Measurements from ENCODE around the gene NYNRIN. TPM values are rescaled to one million over a fixed set of nuclear protein-coding genes. Genes with fewer than 3 reads are reported as not detected.

NYNRIN gene
- total RNA-seq, 1 experiment from 2014 or later, result 18.7 TPM

DNA sequence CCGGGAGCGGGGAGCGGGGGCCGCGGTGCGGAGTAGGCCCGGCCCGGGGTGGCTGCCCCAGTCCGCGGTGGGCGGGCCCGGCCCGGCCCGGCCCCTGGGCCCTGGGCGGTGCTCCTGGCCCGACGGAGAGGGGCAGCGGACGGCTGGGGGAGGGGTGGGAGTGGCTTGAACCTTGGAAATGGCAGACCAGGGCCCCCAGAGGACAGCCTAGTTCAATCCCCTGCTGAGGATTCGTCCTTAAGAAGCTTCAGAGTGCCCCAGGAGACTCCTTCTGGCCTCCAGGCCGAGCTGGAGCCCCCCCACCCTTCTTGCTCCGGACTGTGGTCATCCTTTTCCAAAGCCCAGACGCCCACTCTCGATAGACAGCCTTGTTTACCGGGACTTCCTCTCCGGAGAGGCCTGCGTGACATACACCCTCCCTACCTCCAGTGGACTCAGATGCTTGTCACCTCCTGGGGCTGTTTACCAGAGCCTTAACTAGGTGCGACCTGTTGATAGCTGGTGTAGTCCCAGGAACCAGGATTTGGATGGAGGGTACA, 31.4 kb downstream of the NYNRIN start:
- peaks cover 3% of the 10 kb centered on the region; the same call in 1 of the 2 replicates for H3K4me1 ChIP-seq (ENCODE audit: insufficient read depth, low read length)
- peak; percentile 79 for DNase-seq

More for the DNA sequence above, 31.4 kb downstream of the NYNRIN start:
- H3K79me1 ChIP-seq (ENCODE audit: insufficient read depth, low read depth, low read length, poor library complexity, severe bottlenecking), result no peaks in the 10 kb centered on the region
- H3K9ac ChIP-seq (ENCODE audit: extremely low read depth, insufficient read length, low read length), result no peak overlapping the region
- H2BK12ac ChIP-seq (ENCODE audit: insufficient read length, low read depth, low read length), result no peak overlapping the region
- Mint-ChIP-seq H3K4me1 (peaks cover 29 to 30% of the 10 kb centered on the region in 2 experiments), H3K27me3 (ENCODE audit: low read depth) (peaks cover 7% of the 10 kb centered on the region), H3K9me3 (no peaks in the 10 kb centered on the region), H3K36me3 (ENCODE audit: insufficient read depth in 1 of 3, low read depth in 3 of 3) (peaks cover 0 to 21% (median 19%) of the 10 kb centered on the region in 3 experiments; a peak in 5 of 7 replicates), H3K27ac (peak overlapping the region in 2 of 3 experiments; percentile 48 to 89; a peak in 2 of 7 replicates), H3K4me3 (peak overlapping the region; percentile 75 to 85)
- H3K4ac ChIP-seq (ENCODE audit: low read depth, low read length), result no peak overlapping the region
- TF ChIP-seq, protein P1, sequence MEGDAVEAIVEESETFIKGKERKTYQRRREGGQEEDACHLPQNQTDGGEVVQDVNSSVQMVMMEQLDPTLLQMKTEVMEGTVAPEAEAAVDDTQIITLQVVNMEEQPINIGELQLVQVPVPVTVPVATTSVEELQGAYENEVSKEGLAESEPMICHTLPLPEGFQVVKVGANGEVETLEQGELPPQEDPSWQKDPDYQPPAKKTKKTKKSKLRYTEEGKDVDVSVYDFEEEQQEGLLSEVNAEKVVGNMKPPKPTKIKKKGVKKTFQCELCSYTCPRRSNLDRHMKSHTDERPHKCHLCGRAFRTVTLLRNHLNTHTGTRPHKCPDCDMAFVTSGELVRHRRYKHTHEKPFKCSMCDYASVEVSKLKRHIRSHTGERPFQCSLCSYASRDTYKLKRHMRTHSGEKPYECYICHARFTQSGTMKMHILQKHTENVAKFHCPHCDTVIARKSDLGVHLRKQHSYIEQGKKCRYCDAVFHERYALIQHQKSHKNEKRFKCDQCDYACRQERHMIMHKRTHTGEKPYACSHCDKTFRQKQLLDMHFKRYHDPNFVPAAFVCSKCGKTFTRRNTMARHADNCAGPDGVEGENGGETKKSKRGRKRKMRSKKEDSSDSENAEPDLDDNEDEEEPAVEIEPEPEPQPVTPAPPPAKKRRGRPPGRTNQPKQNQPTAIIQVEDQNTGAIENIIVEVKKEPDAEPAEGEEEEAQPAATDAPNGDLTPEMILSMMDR (conservative IDR thresholded peaks at IDR 0.05), result no peak
- WGBS (ENCODE audit: extremely low coverage, insufficient read length, low lambda C conversion rate), result no CpG with 5 or more reads among the region's 28 CpGs
- H3K27me3 ChIP-seq (ENCODE audit: insufficient read depth, low read length), result no peaks in the 10 kb centered on the region
- H2AK5ac ChIP-seq (ENCODE audit: insufficient read length, low read length), result no peak overlapping the region
- no peaks in the 10 kb centered on the region for H3K9me3 ChIP-seq (ENCODE audit: control insufficient read depth, low read depth, low read length)
- no peak overlapping the region for H2BK120ac ChIP-seq (ENCODE audit: low read depth, low read length, poor library complexity, severe bottlenecking)
- no peak overlapping the region for H3K56ac ChIP-seq (ENCODE audit: insufficient read length, low read depth, low read length)
- H3K23me2 ChIP-seq (ENCODE audit: insufficient read length, low read depth, low read length, poor library complexity, severe bottlenecking), result peaks cover 7% of the 10 kb centered on the region
- H4K8ac ChIP-seq (replicated peaks; ENCODE audit: insufficient read length, low read depth, low read length), result no peak overlapping the region
- peak overlapping the region; percentile 98 for H3K4me2 ChIP-seq (ENCODE audit: insufficient read depth, insufficient read length, low read length)
- no peak overlapping the region for H2AFZ ChIP-seq (ENCODE audit: low read length)
- H3K23ac ChIP-seq (ENCODE audit: insufficient read length, low read depth, low read length), result no peak overlapping the region
- no peak overlapping the region for H3T11ph ChIP-seq (ENCODE audit: low read length)
- peak overlapping the region; percentile 27 for H3K14ac ChIP-seq (ENCODE audit: insufficient read depth, low read length)
- H2BK20ac ChIP-seq (ENCODE audit: low read depth, low read length, poor library complexity, severe bottlenecking), result no peak overlapping the region
- peaks cover 2% of the 10 kb centered on the region for H4K20me1 ChIP-seq (ENCODE audit: control insufficient read depth, insufficient read depth, insufficient read length)
- H2BK15ac ChIP-seq (ENCODE audit: low read depth, low read length), result no peak overlapping the region
- no peaks in the 10 kb centered on the region for H3K79me2 ChIP-seq (ENCODE audit: insufficient read depth, low read length)
- H3K27ac ChIP-seq (ENCODE audit: insufficient read length, low read depth, low read length), result no peak overlapping the region
- H4K91ac ChIP-seq (ENCODE audit: insufficient read length, low read depth, low read length), result no peak overlapping the region
- H2BK5ac ChIP-seq (ENCODE audit: insufficient read length, low read length), result no peak overlapping the region
- no peak overlapping the region for H4K5ac ChIP-seq (ENCODE audit: insufficient read length, low read depth, low read length)
- no peak overlapping the region for H3K18ac ChIP-seq (ENCODE audit: insufficient read length, low read depth, low read length)
